Thyroid gland (tissue), 4 donors: ENCODE data around the gene TMEM255B. TPM values are rescaled to one million over a fixed set of nuclear protein-coding genes. Genes with fewer than 3 reads are reported as not detected.

Source experiments
- DNase-seq, 2 donors: peaks; one replicate each; pipeline ENCODE4 v3.0.0-alpha.2; 2019
- H3K27ac ChIP-seq, 3 donors: fragments of 200-600 bp; sonication (generic); 1 replicate in 2 of 3; 2 replicates in 1 of 3; pipeline ENCODE4 v1.5.1; 2016 to 2019; ENCODE audit warnings: mild to moderate bottlenecking in 1 of 3, moderate library complexity in 1 of 3
- H3K27me3 ChIP-seq: fragments of 200-600 bp; sonication (generic); one replicate; pipeline ENCODE4 v1.5.1; 2019
- H3K36me3 ChIP-seq, 2 donors: fragments of 200-600 bp; sonication (generic); one replicate each; pipeline ENCODE4 v1.5.1; 2016 to 2019
- H3K4me1 ChIP-seq, 2 donors: fragments of 200-600 bp; sonication (generic); one replicate each; pipeline ENCODE4 v1.5.1; 2017 to 2019
- H3K4me3 ChIP-seq, 3 donors: fragments of 200-600 bp; sonication (generic); replicated peaks in 1 of 3; 1 replicate in 2 of 3; 2 replicates in 1 of 3; pipeline ENCODE4 v1.5.1; 2016; ENCODE audit warnings: mild to moderate bottlenecking in 1 of 3
- H3K9me3 ChIP-seq: fragments of 200-600 bp; sonication (generic); one replicate; pipeline ENCODE4 v1.5.1; 2017
- CTCF ChIP-seq, 6 experiments: fragments of 200-600 bp in 3 of 6; fragments of 450-650 bp in 3 of 6; sonication (generic) in 3 of 6; IDR thresholded peaks; one replicate each; pipeline ENCODE4 v1.5.1; 2016 to 2019; ENCODE audit warnings: antibody characterized with exemption in 6 of 6, mild to moderate bottlenecking in 2 of 6, inconsistent platforms in 1 of 6, moderate library complexity in 1 of 6
- POLR2A ChIP-seq, 2 donors: fragments of 450-650 bp; IDR thresholded peaks; one replicate each; pipeline ENCODE4 v1.6.1; 2017; ENCODE audit warnings: antibody characterized with exemption in 2 of 2, mild to moderate bottlenecking in 2 of 2, moderate library complexity in 1 of 2
- WGBS, 2 donors: methylation state at CpG; one replicate each; pipeline ENCODE4 v1.1.5; 2017; 5-methylcytosine and 5-hydroxymethylcytosine counted together
- intact Hi-C: fragments of 100-400 bp; cut with DNase I; formaldehyde crosslinking; loops from one replicate; pipeline ENCODE4 v1.15.1; 2023
- total RNA-seq, 4 donors: library from RNA; depleted of rRNA; stranded (reverse); fragments of >200 nt; gene quantifications; one replicate each; pipeline ENCODE4 v1.2.3, GENCODE V29; 2016

TMEM255B gene
- total RNA-seq, 4 donors from 2014 or later = 6.1 to 9.2 (median 8.3) TPM

GRCh38 chr13:113777311-113778260 lies 18.6 kb downstream of the TMEM255B start:
- Histone ChIP-seq H3K27ac (no peak overlapping the region), H3K36me3 (no peaks in the 10 kb centered on the region), H3K4me1 (no peaks in the 10 kb centered on the region), H3K4me3 (no peak overlapping the region), H3K9me3 (no peaks in the 10 kb centered on the region), H3K27me3 (no peaks in the 10 kb centered on the region)
- peak in 1 of 2 donors; percentile 15 for DNase-seq
- WGBS, 2 donors = 36 to 48% methylated on average over 16 to 24 of the region's 29 CpGs
- intact Hi-C loops = no loop called here
- TF ChIP-seq CTCF (IDR thresholded peaks at IDR 0.05) (no peak), POLR2A (IDR thresholded peaks at IDR 0.05) (no peak)

- H3K4me1 ChIP-seq = no peaks in the 10 kb centered on the region
- intact Hi-C loops = no loop called here
- no peaks in the 10 kb centered on the region for H3K36me3 ChIP-seq
- peak in 1 of 6 experiments; percentile 8 for TF ChIP-seq CTCF (IDR thresholded peaks at IDR 0.05)
- TF ChIP-seq POLR2A (IDR thresholded peaks at IDR 0.05) = no peak
- no peak overlapping the region for H3K4me3 ChIP-seq
- no peaks in the 10 kb centered on the region for H3K9me3 ChIP-seq
- DNase-seq = no peak
- 84 to 87% methylated on average over 2 of the region's 2 CpGs for WGBS, 2 donors
- no peak overlapping the region for H3K27ac ChIP-seq
- H3K27me3 ChIP-seq = no peaks in the 10 kb centered on the region
These were observed 22.5 kb downstream of the TMEM255B start for GRCh38 chr13:113781571-113781970.

GRCh38 chr13:113782472-113782871 lies 23.4 kb downstream of the TMEM255B start:
- H3K36me3 ChIP-seq = no peaks in the 10 kb centered on the region
- H3K27me3 ChIP-seq = no peaks in the 10 kb centered on the region
- no peaks in the 10 kb centered on the region for H3K4me1 ChIP-seq
- no peak for DNase-seq
- no peak overlapping the region for H3K27ac ChIP-seq
- H3K9me3 ChIP-seq = no peaks in the 10 kb centered on the region
- TF ChIP-seq CTCF (IDR thresholded peaks at IDR 0.05) (no peak), POLR2A (IDR thresholded peaks at IDR 0.05) (no peak)
- WGBS, 2 donors = 79% methylated on average over 13 to 14 of the region's 14 CpGs
- H3K4me3 ChIP-seq = no peak overlapping the region
- intact Hi-C loops = no loop called here

GRCh38 chr13:113783200-113783881 lies 24.3 kb downstream of the TMEM255B start:
- DNase-seq = no peak
- no peak overlapping the region for H3K27ac ChIP-seq
- no peaks in the 10 kb centered on the region for H3K4me1 ChIP-seq
- 81 to 83% methylated on average over 12 of the region's 12 CpGs for WGBS, 2 donors
- H3K4me3 ChIP-seq = no peak overlapping the region
- intact Hi-C loops = no loop called here
- H3K36me3 ChIP-seq = no peaks in the 10 kb centered on the region
- TF ChIP-seq POLR2A (IDR thresholded peaks at IDR 0.05) (no peak), CTCF (IDR thresholded peaks at IDR 0.05) (no peak)
- H3K9me3 ChIP-seq = no peaks in the 10 kb centered on the region
- H3K27me3 ChIP-seq = no peaks in the 10 kb centered on the region
